Measurements from ENCODE around the gene PDYN.

Gene PDYN

GRCh38 chr20:1965520-1966351 is 28.1 kb downstream of the PDYN start:
- H3K4me3 ChIP-seq (ENCODE audit: low read length) = peak overlapping the region; percentile 45
- H3K9me3 ChIP-seq (ENCODE audit: control insufficient read depth, insufficient read depth, low read length) = no peaks in the 10 kb centered on the region
- H3K4me2 ChIP-seq (ENCODE audit: low read length) = peak overlapping the region; percentile 63
- no peaks in the 10 kb centered on the region for H3K36me3 ChIP-seq (ENCODE audit: control insufficient read depth, low read length)
- no peaks in the 10 kb centered on the region for H3F3A ChIP-seq (ENCODE audit: control insufficient read depth, insufficient read depth)
- peak; percentile 95 for TF ChIP-seq CTCF (IDR thresholded peaks at IDR 0.05; ENCODE audit: low read depth, low read length, poor library complexity, severe bottlenecking)
- TF ChIP-seq EZH2phosphoT487 (IDR thresholded peaks at IDR 0.05; ENCODE audit: borderline replicate concordance, low read length) = no peak
- no peaks in the 10 kb centered on the region for H3K9me2 ChIP-seq (replicated peaks; ENCODE audit: control insufficient read depth, low read length)
- peaks cover 36% of the 10 kb centered on the region for H3K27me3 ChIP-seq (ENCODE audit: control insufficient read depth, low read length)
- H3K4me1 ChIP-seq (ENCODE audit: control insufficient read depth, low read length) = peaks cover 12% of the 10 kb centered on the region
- H3K79me2 ChIP-seq (ENCODE audit: control insufficient read depth, low read length) = no peaks in the 10 kb centered on the region
- H4K20me1 ChIP-seq (ENCODE audit: control insufficient read depth, insufficient read depth, low read depth, low read length) = no peaks in the 10 kb centered on the region
- H3K27ac ChIP-seq (ENCODE audit: low read depth, low read length) = no peak overlapping the region

- H3K36me3 ChIP-seq (ENCODE audit: control insufficient read depth, low read length) = no peaks in the 10 kb centered on the region
- no peak overlapping the region for H3K27ac ChIP-seq (ENCODE audit: low read depth, low read length)
- H3K9me2 ChIP-seq (replicated peaks; ENCODE audit: control insufficient read depth, low read length) = no peaks in the 10 kb centered on the region
- peaks cover 39% of the 10 kb centered on the region for H3K27me3 ChIP-seq (ENCODE audit: control insufficient read depth, low read length)
- peak overlapping the region; percentile 45; the same call in 1 of the 2 replicates for H3K4me3 ChIP-seq (ENCODE audit: low read length)
- no peaks in the 10 kb centered on the region for H3K9me3 ChIP-seq (ENCODE audit: control insufficient read depth, insufficient read depth, low read length)
- H3K4me2 ChIP-seq (ENCODE audit: low read length) = peak overlapping the region; percentile 63
- H3K4me1 ChIP-seq (ENCODE audit: control insufficient read depth, low read length) = peaks cover 12% of the 10 kb centered on the region
- H3K79me2 ChIP-seq (ENCODE audit: control insufficient read depth, low read length) = no peaks in the 10 kb centered on the region
- TF ChIP-seq EZH2phosphoT487 (IDR thresholded peaks at IDR 0.05; ENCODE audit: borderline replicate concordance, low read length) (no peak), CTCF (IDR thresholded peaks at IDR 0.05; ENCODE audit: low read depth, low read length, poor library complexity, severe bottlenecking) (no peak)
- no peaks in the 10 kb centered on the region for H3F3A ChIP-seq (ENCODE audit: control insufficient read depth, insufficient read depth)
- no peaks in the 10 kb centered on the region for H4K20me1 ChIP-seq (ENCODE audit: control insufficient read depth, insufficient read depth, low read depth, low read length)
Observed at GRCh38 chr20:1964659-1965405, 29.0 kb downstream of the PDYN start.

GRCh38 chr20:1964061-1964460 is 29.8 kb downstream of the PDYN start:
- H3K79me2 ChIP-seq (ENCODE audit: control insufficient read depth, low read length) = no peaks in the 10 kb centered on the region
- no peaks in the 10 kb centered on the region for H3K9me2 ChIP-seq (replicated peaks; ENCODE audit: control insufficient read depth, low read length)
- no peak overlapping the region for H3K4me2 ChIP-seq (ENCODE audit: low read length)
- no peaks in the 10 kb centered on the region for H3K9me3 ChIP-seq (ENCODE audit: control insufficient read depth, insufficient read depth, low read length)
- H3K36me3 ChIP-seq (ENCODE audit: control insufficient read depth, low read length) = no peaks in the 10 kb centered on the region
- peaks cover 43% of the 10 kb centered on the region for H3K27me3 ChIP-seq (ENCODE audit: control insufficient read depth, low read length)
- TF ChIP-seq EZH2phosphoT487 (IDR thresholded peaks at IDR 0.05; ENCODE audit: borderline replicate concordance, low read length) (no peak), CTCF (IDR thresholded peaks at IDR 0.05; ENCODE audit: low read depth, low read length, poor library complexity, severe bottlenecking) (no peak)
- H4K20me1 ChIP-seq (ENCODE audit: control insufficient read depth, insufficient read depth, low read depth, low read length) = no peaks in the 10 kb centered on the region
- no peak overlapping the region for H3K4me3 ChIP-seq (ENCODE audit: low read length)
- no peaks in the 10 kb centered on the region for H3F3A ChIP-seq (ENCODE audit: control insufficient read depth, insufficient read depth)
- H3K4me1 ChIP-seq (ENCODE audit: control insufficient read depth, low read length) = peaks cover 12% of the 10 kb centered on the region
- H3K27ac ChIP-seq (ENCODE audit: low read depth, low read length) = no peak overlapping the region
